C1 segment of cervical spinal cord (tissue), 14 donors: ENCODE data around the gene CDH22.

Source experiments
- DNase-seq, 14 donors: peaks; one replicate each; lab custom pipeline; 2025; lab: John Stamatoyannopoulos, UW

CDH22 gene

GRCh38 chr20:46343348-46343974 lies 35.2 kb upstream of the CDH22 start:
- DNase-seq = peak in 1 of 14 donors; percentile 42

GRCh38 chr20:46342451-46343347 lies 34.4 kb upstream of the CDH22 start:
- no peak for DNase-seq

GRCh38 chr20:46342010-46342378 lies 33.7 kb upstream of the CDH22 start:
- DNase-seq = no peak

GRCh38 chr20:46341074-46342009 lies 33.0 kb upstream of the CDH22 start:
- DNase-seq = peak in 1 of 14 donors; percentile 31

- DNase-seq = no peak
These were observed 30.7 kb upstream of the CDH22 start for GRCh38 chr20:46339037-46339436.

GRCh38 chr20:46336735-46337134 lies 28.4 kb upstream of the CDH22 start:
- DNase-seq = no peak

GRCh38 chr20:46334303-46334904 lies 26.1 kb upstream of the CDH22 start:
- DNase-seq = no peak

GRCh38 chr20:46333161-46333991 lies 25.1 kb upstream of the CDH22 start:
- peak in 4 of 14 donors; percentile 33 to 100 (median 60) for DNase-seq

- no peak for DNase-seq
These were observed 24.3 kb upstream of the CDH22 start for GRCh38 chr20:46332373-46333160.

GRCh38 chr20:46331611-46332361 lies 23.5 kb upstream of the CDH22 start:
- no peak for DNase-seq

GRCh38 chr20:46330831-46331371 lies 22.6 kb upstream of the CDH22 start:
- DNase-seq = no peak

GRCh38 chr20:46330072-46330763 lies 21.9 kb upstream of the CDH22 start:
- DNase-seq = no peak

GRCh38 chr20:46328200-46328882 lies 20.0 kb upstream of the CDH22 start:
- no peak for DNase-seq

- no peak for DNase-seq
These were observed 19.3 kb upstream of the CDH22 start for GRCh38 chr20:46327557-46327956.

- no peak for DNase-seq
These were observed 17.5 kb upstream of the CDH22 start for GRCh38 chr20:46325789-46326188.

GRCh38 chr20:46324960-46325703 lies 16.8 kb upstream of the CDH22 start:
- DNase-seq = no peak

- no peak for DNase-seq
These were observed 16.1 kb upstream of the CDH22 start for GRCh38 chr20:46324379-46324778.
